K562 (cell line): ENCODE data around the gene NPB. TPM values are rescaled to one million over a fixed set of nuclear protein-coding genes. Genes with fewer than 3 reads are reported as not detected.

Experiments used
- CC2D1A ChIP-seq: fragments of 450-650 bp; IDR thresholded peaks from 2 replicates; pipeline ENCODE4 v1.6.1; 2017; ENCODE audit warnings: mild to moderate bottlenecking
- GABPB1 ChIP-seq: sonication (generic); formaldehyde crosslinking; IDR thresholded peaks from 2 replicates; pipeline ENCODE4 v1.8.0; 2022; ENCODE audit warnings: mild to moderate bottlenecking, missing genetic modification reagents
- KAT2B ChIP-seq: IDR thresholded peaks from one replicate; pipeline ENCODE4 v1.6.1; 2012; ENCODE audit warnings: low read depth, mild to moderate bottlenecking, control low read depth, inconsistent platforms, low read length, moderate library complexity
- MCM3 ChIP-seq: fragments of 450-650 bp; IDR thresholded peaks from 2 replicates; pipeline ENCODE4 v1.6.1; 2016
- MYNN ChIP-seq, 2 experiments: sonication (generic); formaldehyde crosslinking in 1 of 2; IDR thresholded peaks; 2 replicates each; pipeline versions ENCODE4 v1.5.0 to v1.6.1; 2016 to 2020; ENCODE audit warnings: antibody characterized with exemption in 1 of 2, missing genetic modification reagents in 1 of 2
- NFRKB ChIP-seq: fragments of 450-650 bp; IDR thresholded peaks from 2 replicates; pipeline ENCODE4 v1.6.1; 2016; ENCODE audit warnings: low read depth
- PCBP2 ChIP-seq: fragments of 200-400 bp; formaldehyde crosslinking; IDR thresholded peaks from 2 replicates; pipeline ENCODE4 v1.6.1; 2018; ENCODE audit warnings: low read length, low read depth, mild to moderate bottlenecking, moderate library complexity; ENCODE audit not compliant: poor library complexity, severe bottlenecking
- PHTF2 ChIP-seq: fragments of 250-450 bp; sonication (Bioruptor Pico); IDR thresholded peaks from 2 replicates; pipeline ENCODE4 v1.5.0; 2021; ENCODE audit warnings: mild to moderate bottlenecking
- RBM17 ChIP-seq: fragments of 200-400 bp; formaldehyde crosslinking; IDR thresholded peaks from 2 replicates; pipeline ENCODE4 v1.6.1; 2017; ENCODE audit warnings: low read depth, mild to moderate bottlenecking, low read length, borderline replicate concordance
- SAFB ChIP-seq: fragments of 200-400 bp; formaldehyde crosslinking; IDR thresholded peaks from 2 replicates; pipeline ENCODE4 v1.6.1; 2017; ENCODE audit warnings: low read depth, low read length, borderline replicate concordance
- TAF1 ChIP-seq: IDR thresholded peaks from 2 replicates; pipeline ENCODE4 v1.6.1; 2011; ENCODE audit warnings: mild to moderate bottlenecking, low read length, moderate library complexity; ENCODE audit not compliant: insufficient read depth, control insufficient read depth, severe bottlenecking; ENCODE audit errors: extremely low read depth
- TCF7 ChIP-seq: sonication (generic); IDR thresholded peaks from 2 replicates; pipeline ENCODE4 v1.6.1; 2016; ENCODE audit warnings: antibody characterized with exemption, borderline replicate concordance
- YBX1 ChIP-seq: fragments of 450-650 bp; IDR thresholded peaks from 2 replicates; pipeline ENCODE4 v1.7.1; 2016; ENCODE audit warnings: mild to moderate bottlenecking
- ZBTB1 ChIP-seq: sonication (generic); formaldehyde crosslinking; IDR thresholded peaks from 2 replicates; pipeline ENCODE4 v1.8.1; 2023; ENCODE audit warnings: missing genetic modification reagents, low read depth, mild to moderate bottlenecking, borderline replicate concordance
- ZKSCAN3 ChIP-seq: fragments of 250-450 bp; sonication (Bioruptor Pico); IDR thresholded peaks from 2 replicates; pipeline ENCODE4 v1.4.0; 2020
- ZNF146 ChIP-seq: IDR thresholded peaks from one replicate; pipeline ENCODE4 v1.6.1; 2018; ENCODE audit warnings: missing compliant biosample characterization; ENCODE audit not compliant: unreplicated experiment
- ZSCAN32 ChIP-seq: fragments of 450-650 bp; formaldehyde crosslinking; IDR thresholded peaks from 2 replicates; pipeline ENCODE4 v1.4.0; 2020; ENCODE audit warnings: mild to moderate bottlenecking, moderate library complexity
- polyA plus RNA-seq, 8 experiments: library from polyadenylated mRNA; depleted of rRNA in 4 of 8; stranded (reverse) in 5 of 8; unstranded in 3 of 8; fragments of >200 nt; fragmentation: Nextera tagmentation in 2 of 8; fragmentation: Illumina TruSeq in 1 of 8; extraction: Ambion mirVana in 2 of 8; extraction: Trizol in 1 of 8; gene quantifications; 2 replicates each; pipeline versions ENCODE4 v1.2.1 to v1.2.3, GENCODE V29; 2011 to 2014; ENCODE audit warnings: inconsistent platforms in 1 of 8, missing spikeins in 1 of 8
- total RNA-seq, 7 experiments: library from RNA; depleted of rRNA in 6 of 7; stranded (reverse); fragments of >200 nt in 6 of 7; fragmentation: Illumina TruSeq in 2 of 7; extraction: Trizol in 2 of 7; gene quantifications; 2 replicates each; pipeline versions ENCODE4 v1.2.1 to v1.2.3, GENCODE V29; 2011 to 2021; ENCODE audit warnings: low replicate concordance in 1 of 7
- TF ChIP-seq, protein P1 (sequence below): fragments of 450-650 bp; formaldehyde crosslinking; IDR thresholded peaks from 2 replicates; pipeline ENCODE4 v1.4.0; 2022; ENCODE audit warnings: missing genetic modification characterization
- TF ChIP-seq, protein P2 (sequence below), 2 experiments: fragments of 250-450 bp in 1 of 2; fragments of 450-650 bp in 1 of 2; sonication (Bioruptor Pico) in 1 of 2; IDR thresholded peaks; 2 replicates each; pipeline versions ENCODE4 v1.6.1 to v1.8.0; 2016 to 2021; ENCODE audit warnings: mild to moderate bottlenecking in 2 of 2, moderate library complexity in 2 of 2, missing compliant biosample characterization in 1 of 2, missing genetic modification characterization in 1 of 2
- TF ChIP-seq, protein P3 (sequence below), 2 experiments: fragments of 450-650 bp; IDR thresholded peaks; 2 replicates each; pipeline ENCODE4 v1.6.1; 2018; ENCODE audit warnings: mild to moderate bottlenecking in 2 of 2, low read depth in 1 of 2; ENCODE audit not compliant: partially characterized antibody in 2 of 2
- TF ChIP-seq, protein P4 (sequence below): sonication (generic); formaldehyde crosslinking; IDR thresholded peaks from 2 replicates; pipeline ENCODE4 v1.9.0; 2022; ENCODE audit warnings: mild to moderate bottlenecking, missing genetic modification reagents
- TF ChIP-seq, protein P5 (sequence below): fragments of 250-450 bp; sonication (Bioruptor Pico); IDR thresholded peaks from 2 replicates; pipeline ENCODE4 v1.8.0; 2021; ENCODE audit warnings: moderate library complexity, mild to moderate bottlenecking, inconsistent platforms

NPB gene
- total and polyA plus RNA-seq, 9 of the 15 experiments (the other 6 are each of a cell fraction or from before 2014, with no cell fraction given) = 0.03 to 0.61 (median 0.14) TPM; not detected in 2

DNA sequence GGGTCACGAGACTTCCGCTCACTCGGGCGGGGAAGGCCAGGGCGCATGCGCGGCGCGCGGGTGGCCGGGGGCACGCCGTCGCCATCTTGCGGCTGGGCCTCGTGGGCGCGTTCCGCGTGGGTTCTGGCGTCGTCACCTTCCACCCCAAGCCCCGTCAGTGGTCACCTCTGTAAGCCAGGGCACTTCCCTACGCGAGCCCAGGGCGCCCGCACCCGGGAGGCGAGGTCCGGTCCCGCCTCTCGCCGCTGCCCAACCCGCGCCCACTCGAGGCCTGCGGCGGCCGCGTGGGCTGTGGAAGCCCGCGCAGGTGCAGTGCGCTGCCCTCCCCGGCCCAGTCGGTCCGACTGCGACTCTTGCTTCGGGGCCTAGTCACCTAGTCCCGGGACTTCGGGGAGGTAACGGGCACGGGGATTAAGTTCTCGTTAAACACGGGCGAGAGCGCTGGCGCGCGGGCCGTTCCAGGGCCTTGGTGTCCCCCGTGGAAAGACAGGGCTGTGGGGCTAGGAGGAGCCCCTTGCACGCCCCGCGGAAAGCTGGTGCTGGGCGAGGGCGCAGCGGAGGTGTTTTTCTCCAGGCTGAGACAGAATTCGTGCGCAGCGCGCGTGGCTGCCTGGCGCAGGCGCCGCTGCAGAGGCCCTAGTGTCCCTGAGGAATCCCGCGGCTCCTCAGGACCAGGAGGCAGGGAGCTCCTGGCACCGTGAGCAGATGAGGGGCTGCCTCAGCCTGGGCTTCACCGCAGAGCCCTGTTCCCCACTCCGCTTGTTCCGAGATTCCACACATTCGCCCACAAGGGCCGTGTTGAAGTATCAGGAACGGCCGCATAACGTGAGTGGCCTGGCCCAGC lies 30.4 kb upstream of the NPB start (continued):
- TF ChIP-seq, protein P1, sequence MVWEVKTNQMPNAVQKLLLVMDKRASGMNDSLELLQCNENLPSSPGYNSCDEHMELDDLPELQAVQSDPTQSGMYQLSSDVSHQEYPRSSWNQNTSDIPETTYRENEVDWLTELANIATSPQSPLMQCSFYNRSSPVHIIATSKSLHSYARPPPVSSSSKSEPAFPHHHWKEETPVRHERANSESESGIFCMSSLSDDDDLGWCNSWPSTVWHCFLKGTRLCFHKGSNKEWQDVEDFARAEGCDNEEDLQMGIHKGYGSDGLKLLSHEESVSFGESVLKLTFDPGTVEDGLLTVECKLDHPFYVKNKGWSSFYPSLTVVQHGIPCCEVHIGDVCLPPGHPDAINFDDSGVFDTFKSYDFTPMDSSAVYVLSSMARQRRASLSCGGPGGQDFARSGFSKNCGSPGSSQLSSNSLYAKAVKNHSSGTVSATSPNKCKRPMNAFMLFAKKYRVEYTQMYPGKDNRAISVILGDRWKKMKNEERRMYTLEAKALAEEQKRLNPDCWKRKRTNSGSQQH (CRISPR knock-in tag) = no peak
- peak; percentile 89 for TF ChIP-seq GABPB1 (CRISPR knock-in tag)
- no peak for TF ChIP-seq MYNN (IDR thresholded peaks at IDR 0.05)
- TF ChIP-seq MYNN (CRISPR knock-in tag; IDR thresholded peaks at IDR 0.05) = no peak
- no peak for TF ChIP-seq YBX1
- TF ChIP-seq ZSCAN32 (CRISPR knock-in tag) = no peak
- TF ChIP-seq SAFB = peak; percentile 100
- TF ChIP-seq RBM17 = no peak
- TF ChIP-seq TCF7 = no peak
- no peak for TF ChIP-seq PHTF2 (CRISPR knock-in tag)
- TF ChIP-seq, protein P2, sequence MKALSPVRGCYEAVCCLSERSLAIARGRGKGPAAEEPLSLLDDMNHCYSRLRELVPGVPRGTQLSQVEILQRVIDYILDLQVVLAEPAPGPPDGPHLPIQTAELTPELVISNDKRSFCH (CRISPR knock-in tag; IDR thresholded peaks at IDR 0.05) = no peak
- TF ChIP-seq, protein P2 (tag; IDR thresholded peaks at IDR 0.05) = peak; percentile 95
- TF ChIP-seq CC2D1A = no peak
- TF ChIP-seq ZNF146 (CRISPR knock-in tag) = no peak
- TF ChIP-seq, protein P3, sequence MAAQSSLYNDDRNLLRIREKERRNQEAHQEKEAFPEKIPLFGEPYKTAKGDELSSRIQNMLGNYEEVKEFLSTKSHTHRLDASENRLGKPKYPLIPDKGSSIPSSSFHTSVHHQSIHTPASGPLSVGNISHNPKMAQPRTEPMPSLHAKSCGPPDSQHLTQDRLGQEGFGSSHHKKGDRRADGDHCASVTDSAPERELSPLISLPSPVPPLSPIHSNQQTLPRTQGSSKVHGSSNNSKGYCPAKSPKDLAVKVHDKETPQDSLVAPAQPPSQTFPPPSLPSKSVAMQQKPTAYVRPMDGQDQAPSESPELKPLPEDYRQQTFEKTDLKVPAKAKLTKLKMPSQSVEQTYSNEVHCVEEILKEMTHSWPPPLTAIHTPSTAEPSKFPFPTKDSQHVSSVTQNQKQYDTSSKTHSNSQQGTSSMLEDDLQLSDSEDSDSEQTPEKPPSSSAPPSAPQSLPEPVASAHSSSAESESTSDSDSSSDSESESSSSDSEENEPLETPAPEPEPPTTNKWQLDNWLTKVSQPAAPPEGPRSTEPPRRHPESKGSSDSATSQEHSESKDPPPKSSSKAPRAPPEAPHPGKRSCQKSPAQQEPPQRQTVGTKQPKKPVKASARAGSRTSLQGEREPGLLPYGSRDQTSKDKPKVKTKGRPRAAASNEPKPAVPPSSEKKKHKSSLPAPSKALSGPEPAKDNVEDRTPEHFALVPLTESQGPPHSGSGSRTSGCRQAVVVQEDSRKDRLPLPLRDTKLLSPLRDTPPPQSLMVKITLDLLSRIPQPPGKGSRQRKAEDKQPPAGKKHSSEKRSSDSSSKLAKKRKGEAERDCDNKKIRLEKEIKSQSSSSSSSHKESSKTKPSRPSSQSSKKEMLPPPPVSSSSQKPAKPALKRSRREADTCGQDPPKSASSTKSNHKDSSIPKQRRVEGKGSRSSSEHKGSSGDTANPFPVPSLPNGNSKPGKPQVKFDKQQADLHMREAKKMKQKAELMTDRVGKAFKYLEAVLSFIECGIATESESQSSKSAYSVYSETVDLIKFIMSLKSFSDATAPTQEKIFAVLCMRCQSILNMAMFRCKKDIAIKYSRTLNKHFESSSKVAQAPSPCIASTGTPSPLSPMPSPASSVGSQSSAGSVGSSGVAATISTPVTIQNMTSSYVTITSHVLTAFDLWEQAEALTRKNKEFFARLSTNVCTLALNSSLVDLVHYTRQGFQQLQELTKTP (IDR thresholded peaks at IDR 0.05; ENCODE audit: low read depth in 1 of 2, partially characterized antibody in 2 of 2) = no peak
- TF ChIP-seq, protein P4, sequence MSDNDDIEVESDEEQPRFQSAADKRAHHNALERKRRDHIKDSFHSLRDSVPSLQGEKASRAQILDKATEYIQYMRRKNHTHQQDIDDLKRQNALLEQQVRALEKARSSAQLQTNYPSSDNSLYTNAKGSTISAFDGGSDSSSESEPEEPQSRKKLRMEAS (CRISPR knock-in tag) = peak; percentile 98
- TF ChIP-seq TAF1 = peak; percentile 15
- no peak for TF ChIP-seq ZKSCAN3
- TF ChIP-seq, protein P5, sequence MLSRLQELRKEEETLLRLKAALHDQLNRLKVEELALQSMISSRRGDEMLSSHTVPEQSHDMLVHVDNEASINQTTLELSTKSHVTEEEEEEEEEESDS (CRISPR knock-in tag) = no peak
- TF ChIP-seq ZBTB1 = peak; percentile 36
- TF ChIP-seq NFRKB = peak; percentile 88; the same call in 1 of the 2 replicates
- TF ChIP-seq PCBP2 = no peak
- TF ChIP-seq KAT2B = no peak
- no peak for TF ChIP-seq MCM3
